K562 (cell line): ENCODE data around the gene TRIM13. TPM values are rescaled to one million over a fixed set of nuclear protein-coding genes. Genes with fewer than 3 reads are reported as not detected.
A peak's percentile ranks its signal among the peaks of the same experiment; 100 is the strongest.

Source experiments
- AFF4 ChIP-seq: sonication (generic); formaldehyde crosslinking; IDR thresholded peaks from 2 replicates; pipeline ENCODE4 v1.8.0; 2023; ENCODE audit warnings: mild to moderate bottlenecking, missing genetic modification reagents
- ARID3A ChIP-seq: IDR thresholded peaks from 2 replicates; pipeline ENCODE4 v1.6.1; 2012; ENCODE audit warnings: low read depth, low read length, improper control_type of control experiment, borderline replicate concordance
- BHLHE40 ChIP-seq: IDR thresholded peaks from 2 replicates; pipeline ENCODE4 v1.6.1; 2011; ENCODE audit warnings: low read length, improper control_type of control experiment
- C11orf30 ChIP-seq: fragments of 450-650 bp; IDR thresholded peaks from 2 replicates; pipeline ENCODE4 v1.6.1; 2016; ENCODE audit warnings: low read depth, mild to moderate bottlenecking
- ELF4 ChIP-seq: fragments of 450-650 bp; formaldehyde crosslinking; IDR thresholded peaks from 2 replicates; pipeline ENCODE4 v1.4.0; 2022; ENCODE audit warnings: missing genetic modification characterization
- HDAC1 ChIP-seq, 2 experiments: fragments of 450-650 bp; IDR thresholded peaks; 2 replicates each; pipeline ENCODE4 v1.6.1; 2016 to 2017; ENCODE audit warnings: inconsistent platforms in 1 of 2, mild to moderate bottlenecking in 1 of 2, moderate library complexity in 1 of 2
- IRF2 ChIP-seq: sonication (generic); formaldehyde crosslinking; IDR thresholded peaks from 2 replicates; pipeline ENCODE4 v1.8.1; 2022; ENCODE audit warnings: mild to moderate bottlenecking, missing genetic modification reagents
- MXD1 ChIP-seq: fragments of 250-450 bp; sonication (Bioruptor Pico); IDR thresholded peaks from 2 replicates; pipeline ENCODE4 v1.8.0; 2021; ENCODE audit warnings: borderline replicate concordance, mild to moderate bottlenecking, moderate library complexity; ENCODE audit not compliant: poor library complexity, severe bottlenecking
- MYC ChIP-seq, 2 experiments: fragments of 250-450 bp in 1 of 2; sonication (Bioruptor Pico) in 1 of 2; IDR thresholded peaks; 2 replicates each; pipeline versions ENCODE4 v1.5.1 to v1.6.1; 2012 to 2021; ENCODE audit warnings: low read depth in 2 of 2, borderline replicate concordance in 1 of 2, improper control_type of control experiment in 1 of 2, low read length in 1 of 2, mild to moderate bottlenecking in 1 of 2, moderate library complexity in 1 of 2
- NCOR1 ChIP-seq: fragments of 450-650 bp; IDR thresholded peaks from 2 replicates; pipeline ENCODE4 v1.6.1; 2016; ENCODE audit warnings: mild to moderate bottlenecking, moderate library complexity
- POLR2B ChIP-seq: fragments of 450-650 bp; IDR thresholded peaks from 2 replicates; pipeline ENCODE4 v1.6.1; 2018; ENCODE audit warnings: low read depth; ENCODE audit not compliant: partially characterized antibody
- POLR3A ChIP-seq: IDR thresholded peaks from 2 replicates; pipeline ENCODE4 v1.6.1; 2011; ENCODE audit warnings: borderline replicate concordance, mild to moderate bottlenecking, moderate library complexity; ENCODE audit not compliant: insufficient read length, insufficient read depth; ENCODE audit errors: extremely low read depth
- PRPF4 ChIP-seq: fragments of 200-400 bp; formaldehyde crosslinking; IDR thresholded peaks from one replicate; pipeline ENCODE4 v1.6.1; 2017; ENCODE audit warnings: low read length, low read depth, mild to moderate bottlenecking; ENCODE audit not compliant: insufficient read depth, poor library complexity, severe bottlenecking
- SMAD4 ChIP-seq: fragments of 250-450 bp; sonication (Bioruptor Pico); conservative IDR thresholded peaks from 2 replicates; pipeline ENCODE4 v1.8.0; 2021; ENCODE audit warnings: inconsistent platforms, mild to moderate bottlenecking, moderate library complexity
- TBP ChIP-seq: optimal IDR thresholded peaks from 2 replicates; pipeline ENCODE3; 2011; ENCODE audit warnings: low read depth, low read length, improper control_type of control experiment
- YBX1 ChIP-seq: fragments of 450-650 bp; IDR thresholded peaks from 2 replicates; pipeline ENCODE4 v1.7.1; 2016; ENCODE audit warnings: mild to moderate bottlenecking
- ZBTB12 ChIP-seq: fragments of 250-450 bp; sonication (Bioruptor Pico); IDR thresholded peaks from 2 replicates; pipeline ENCODE4 v1.4.0; 2020
- ZNF212 ChIP-seq: fragments of 450-650 bp; formaldehyde crosslinking; IDR thresholded peaks from 2 replicates; pipeline ENCODE4 v1.4.0; 2020; ENCODE audit warnings: mild to moderate bottlenecking
- polyA plus RNA-seq, 8 experiments: library from polyadenylated mRNA; depleted of rRNA in 4 of 8; stranded (reverse) in 5 of 8; unstranded in 3 of 8; fragments of >200 nt; fragmentation: Nextera tagmentation in 2 of 8; fragmentation: Illumina TruSeq in 1 of 8; extraction: Ambion mirVana in 2 of 8; extraction: Trizol in 1 of 8; gene quantifications; 2 replicates each; pipeline versions ENCODE4 v1.2.1 to v1.2.3, GENCODE V29; 2011 to 2014; ENCODE audit warnings: inconsistent platforms in 1 of 8, missing spikeins in 1 of 8
- total RNA-seq, 7 experiments: library from RNA; depleted of rRNA in 6 of 7; stranded (reverse); fragments of >200 nt in 6 of 7; fragmentation: Illumina TruSeq in 2 of 7; extraction: Trizol in 2 of 7; gene quantifications; 2 replicates each; pipeline versions ENCODE4 v1.2.1 to v1.2.3, GENCODE V29; 2011 to 2021; ENCODE audit warnings: low replicate concordance in 1 of 7

Gene TRIM13
- total and polyA plus RNA-seq, 9 of the 15 experiments (the other 6 are each of a cell fraction or from before 2014, with no cell fraction given), result 12.1 to 30.6 (median 17.8) TPM

- TF ChIP-seq MXD1 (CRISPR knock-in tag), result no peak
- TF ChIP-seq TBP, result peak; percentile 53
- no peak for TF ChIP-seq IRF2 (CRISPR knock-in tag)
- TF ChIP-seq ELF4 (CRISPR knock-in tag), result no peak
- peak; percentile 47; the same call in 1 of the 2 replicates for TF ChIP-seq SMAD4
- no peak for TF ChIP-seq C11orf30
- TF ChIP-seq ARID3A, result no peak
- TF ChIP-seq POLR3A, result no peak
- TF ChIP-seq ZNF212, result no peak
- TF ChIP-seq ZBTB12 (CRISPR knock-in tag), result no peak
- TF ChIP-seq BHLHE40, result no peak
- no peak for TF ChIP-seq AFF4 (CRISPR knock-in tag)
- no peak for TF ChIP-seq HDAC1 (IDR thresholded peaks at IDR 0.05)
- no peak for TF ChIP-seq NCOR1
- peak; percentile 37 for TF ChIP-seq POLR2B
- no peak for TF ChIP-seq YBX1
- peak; percentile 72 for TF ChIP-seq PRPF4
- TF ChIP-seq MYC (IDR thresholded peaks at IDR 0.05; ENCODE audit: low read depth, low read length), result peak; percentile 60; the same call in 1 of the 2 replicates
- TF ChIP-seq MYC (CRISPR knock-in tag; IDR thresholded peaks at IDR 0.05; ENCODE audit: borderline replicate concordance, low read depth), result no peak
These were observed 504 bp upstream of the TRIM13 start (continued) for GRCh38 chr13:49996161-49996915.
